ENCODE data around the gene MAPK6.

- TF ChIP-seq, protein P1, sequence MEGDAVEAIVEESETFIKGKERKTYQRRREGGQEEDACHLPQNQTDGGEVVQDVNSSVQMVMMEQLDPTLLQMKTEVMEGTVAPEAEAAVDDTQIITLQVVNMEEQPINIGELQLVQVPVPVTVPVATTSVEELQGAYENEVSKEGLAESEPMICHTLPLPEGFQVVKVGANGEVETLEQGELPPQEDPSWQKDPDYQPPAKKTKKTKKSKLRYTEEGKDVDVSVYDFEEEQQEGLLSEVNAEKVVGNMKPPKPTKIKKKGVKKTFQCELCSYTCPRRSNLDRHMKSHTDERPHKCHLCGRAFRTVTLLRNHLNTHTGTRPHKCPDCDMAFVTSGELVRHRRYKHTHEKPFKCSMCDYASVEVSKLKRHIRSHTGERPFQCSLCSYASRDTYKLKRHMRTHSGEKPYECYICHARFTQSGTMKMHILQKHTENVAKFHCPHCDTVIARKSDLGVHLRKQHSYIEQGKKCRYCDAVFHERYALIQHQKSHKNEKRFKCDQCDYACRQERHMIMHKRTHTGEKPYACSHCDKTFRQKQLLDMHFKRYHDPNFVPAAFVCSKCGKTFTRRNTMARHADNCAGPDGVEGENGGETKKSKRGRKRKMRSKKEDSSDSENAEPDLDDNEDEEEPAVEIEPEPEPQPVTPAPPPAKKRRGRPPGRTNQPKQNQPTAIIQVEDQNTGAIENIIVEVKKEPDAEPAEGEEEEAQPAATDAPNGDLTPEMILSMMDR (IDR thresholded peaks at IDR 0.05; ENCODE audit: poor library complexity, severe bottlenecking) = no peak
- no peak for TF ChIP-seq TAF1 (IDR thresholded peaks at IDR 0.05; ENCODE audit: low read depth)
- TF ChIP-seq EZH2 (IDR thresholded peaks at IDR 0.05; ENCODE audit: borderline replicate concordance, insufficient read depth, low read length, poor library complexity, severe bottlenecking) = no peak
- TF ChIP-seq EP300 (conservative IDR thresholded peaks at IDR 0.05; ENCODE audit: poor library complexity, severe bottlenecking) = no peak
- TF ChIP-seq POLR2AphosphoS5 (IDR thresholded peaks at IDR 0.05) = no peak
- TF ChIP-seq REST (IDR thresholded peaks at IDR 0.05; ENCODE audit: borderline replicate concordance) = no peak
- TF ChIP-seq MXI1 (conservative IDR thresholded peaks at IDR 0.05; ENCODE audit: poor library complexity, severe bottlenecking) = no peak
Observed at GRCh38 chr15:52082197-52083036, 63.4 kb downstream of the MAPK6 start.

Data from neural cell (in vitro differentiated cells).